HEK293T (cell line): ENCODE results near the gene HAS3.
A peak's percentile ranks its signal among the peaks of the same experiment; 100 is the strongest.
"Not testable (repeated sequence)": the region's sequence is repeated elsewhere in the genome, so short reads cannot be mapped to it uniquely, and the experiment has no call there.

Experiments
- CTCF ChIA-PET: fragments of 350-600 bp; formaldehyde crosslinking; extraction: SDS; loops from one replicate; lab custom pipeline; 2021; ENCODE audit warnings: antibody characterized with exemption, inconsistent platforms; lab: Yijun Ruan, JAX
- POLR2A ChIA-PET: fragments of 350-600 bp; formaldehyde crosslinking; extraction: SDS; loops from one replicate; lab custom pipeline; 2020; ENCODE audit warnings: antibody characterized with exemption, inconsistent platforms; lab: Yijun Ruan, JAX
- DNase-seq: peaks from one replicate; pipeline ENCODE4 v3.0.0; 2012; ENCODE audit warnings: mixed read lengths; ENCODE audit errors: extremely low spot score
- ARNT ChIP-seq: fragments of 450-650 bp; IDR thresholded peaks from 2 replicates; pipeline ENCODE4 v1.6.1; 2017; ENCODE audit warnings: mild to moderate bottlenecking
- BHLHE40 ChIP-seq: fragments of 450-650 bp; IDR thresholded peaks from 2 replicates; pipeline ENCODE4 v1.6.1; 2016; ENCODE audit warnings: mild to moderate bottlenecking, moderate library complexity, borderline replicate concordance
- CTBP1 ChIP-seq: fragments of 450-650 bp; IDR thresholded peaks from 2 replicates; pipeline ENCODE4 v1.6.1; 2016; ENCODE audit warnings: borderline replicate concordance
- ELF4 ChIP-seq: fragments of 450-650 bp; IDR thresholded peaks from 2 replicates; pipeline ENCODE4 v1.6.1; 2017; ENCODE audit warnings: antibody characterized with exemption
- FOXA1 ChIP-seq: fragments of 450-650 bp; IDR thresholded peaks from 2 replicates; pipeline ENCODE4 v1.6.1; 2016; ENCODE audit warnings: mild to moderate bottlenecking
- FOXK2 ChIP-seq: fragments of 450-650 bp; IDR thresholded peaks from 2 replicates; pipeline ENCODE4 v1.6.1; 2016; ENCODE audit warnings: mild to moderate bottlenecking
- FOXM1 ChIP-seq: fragments of 450-650 bp; IDR thresholded peaks from 2 replicates; pipeline ENCODE4 v1.6.1; 2017; ENCODE audit warnings: mild to moderate bottlenecking, borderline replicate concordance
- HDGF ChIP-seq: fragments of 450-650 bp; IDR thresholded peaks from 2 replicates; pipeline ENCODE4 v1.6.1; 2017; ENCODE audit warnings: antibody characterized with exemption, borderline replicate concordance
- L3MBTL2 ChIP-seq: fragments of 450-650 bp; conservative IDR thresholded peaks from 2 replicates; pipeline ENCODE4 v1.6.1; 2016; ENCODE audit warnings: mild to moderate bottlenecking
- LEF1 ChIP-seq: fragments of 450-650 bp; IDR thresholded peaks from 2 replicates; pipeline ENCODE4 v1.6.1; 2017; ENCODE audit warnings: mild to moderate bottlenecking, borderline replicate concordance
- NFRKB ChIP-seq: fragments of 450-650 bp; IDR thresholded peaks from 2 replicates; pipeline ENCODE4 v1.6.1; 2016; ENCODE audit warnings: mild to moderate bottlenecking, moderate library complexity
- PKNOX1 ChIP-seq: fragments of 450-650 bp; IDR thresholded peaks from 2 replicates; pipeline ENCODE4 v1.6.1; 2016
- SP1 ChIP-seq: fragments of 450-650 bp; IDR thresholded peaks from 2 replicates; pipeline ENCODE4 v1.6.1; 2017
- SUZ12 ChIP-seq: fragments of 450-650 bp; IDR thresholded peaks from 2 replicates; pipeline ENCODE4 v1.6.1; 2016; ENCODE audit warnings: mild to moderate bottlenecking
- TARDBP ChIP-seq: fragments of 450-650 bp; IDR thresholded peaks from 2 replicates; pipeline ENCODE4 v1.6.1; 2016
- ZNF384 ChIP-seq: fragments of 450-650 bp; IDR thresholded peaks from 2 replicates; pipeline ENCODE4 v1.6.1; 2016

The HAS3 gene

GRCh38 chr16:69118994-69119393 lies 13.5 kb downstream of the HAS3 start:
- ChIA-PET POLR2A (no interaction called here), CTCF (no interaction called here)
- TF ChIP-seq NFRKB (no peak), L3MBTL2 (no peak), BHLHE40 (no peak), ELF4 (no peak), LEF1 (no peak), HDGF (no peak)
- DNase-seq, result no peak

GRCh38 chr16:69119536-69119935 lies 14.1 kb downstream of the HAS3 start:
- no peak for TF ChIP-seq ARNT
- no peak for TF ChIP-seq SP1
- no peak for TF ChIP-seq PKNOX1
- TF ChIP-seq ELF4, result no peak
- TF ChIP-seq NFRKB, result no peak
- no peak for TF ChIP-seq CTBP1
- no peak for TF ChIP-seq LEF1
- no peak for TF ChIP-seq FOXA1
- no peak for TF ChIP-seq FOXM1
- TF ChIP-seq TARDBP, result no peak
- TF ChIP-seq L3MBTL2, result no peak
- TF ChIP-seq BHLHE40, result no peak
- POLR2A ChIA-PET, result no interaction called here

GRCh38 chr16:69120096-69120664 lies 14.7 kb downstream of the HAS3 start:
- POLR2A ChIA-PET, result interaction anchor here (0.5 kb wide), 1 partner anchor 87 kb away, joined by 4 read pairs; no protein-coding TSS in a partner anchor
- CTCF ChIA-PET, result no interaction called here
- no peak for DNase-seq
- no peak for TF ChIP-seq ZNF384
- TF ChIP-seq FOXM1, result no peak
- no peak for TF ChIP-seq PKNOX1
- TF ChIP-seq ARNT, result no peak
- TF ChIP-seq L3MBTL2, result no peak
- no peak for TF ChIP-seq BHLHE40

More at GRCh38 chr16:69119536-69119935, 14.1 kb downstream of the HAS3 start:
- CTCF ChIA-PET, result no interaction called here
- DNase-seq, result no peak

GRCh38 chr16:69123910-69124309 lies 18.5 kb downstream of the HAS3 start:
- POLR2A ChIA-PET, result interaction anchor here (0.6 to 1.8 kb wide), 3 partner anchors 9 to 588 kb away, joined by 3 to 6 read pairs (median 4); partner anchors contain the start of gene UTP4
- TF ChIP-seq ZNF384 (peak; percentile 98), ELF4 (no peak), FOXA1 (no peak), LEF1 (no peak), SP1 (no peak), L3MBTL2 (no peak), PKNOX1 (no peak), BHLHE40 (no peak)
- peak; percentile 58 for DNase-seq
- CTCF ChIA-PET, result interaction anchor here (0.7 to 4.2 kb wide), 7 partner anchors 11 to 276 kb away, joined by 4 to 26 read pairs (median 6); partner anchors contain the start of gene HAS3

GRCh38 chr16:69124406-69124805 lies 19.0 kb downstream of the HAS3 start:
- not testable (repeated sequence) for DNase-seq
- POLR2A ChIA-PET, result interaction anchor here (0.6 to 1.8 kb wide), 4 partner anchors 8 to 589 kb away, joined by 3 to 6 read pairs (median 4); partner anchors contain the start of gene UTP4

GRCh38 chr16:69124961-69125360 lies 19.5 kb downstream of the HAS3 start:
- ChIA-PET POLR2A (interaction anchor here (0.9 kb wide), 1 partner anchor 281 kb away, joined by 3 read pairs; no protein-coding TSS in a partner anchor), CTCF (interaction anchor here (0.6 to 4.2 kb wide), 4 partner anchors 12 to 596 kb away, joined by 3 to 26 read pairs (median 5); no protein-coding TSS in a partner anchor)
- not testable (repeated sequence) for DNase-seq

More at GRCh38 chr16:69124406-69124805, 19.0 kb downstream of the HAS3 start:
- CTCF ChIA-PET, result interaction anchor here (0.7 to 4.2 kb wide), 4 partner anchors 11 to 270 kb away, joined by 5 to 26 read pairs (median 8); no protein-coding TSS in a partner anchor

- no peak for TF ChIP-seq FOXK2
- TF ChIP-seq FOXM1, result no peak
- TF ChIP-seq SP1, result no peak
- TF ChIP-seq BHLHE40, result no peak
- TF ChIP-seq PKNOX1, result no peak
- no peak for TF ChIP-seq ARNT
- no peak for TF ChIP-seq LEF1
- TF ChIP-seq L3MBTL2, result no peak
- no peak for TF ChIP-seq CTBP1
- no peak for TF ChIP-seq SUZ12
- no peak for TF ChIP-seq FOXA1
- TF ChIP-seq TARDBP, result no peak
- TF ChIP-seq ELF4, result no peak
- TF ChIP-seq HDGF, result no peak
- TF ChIP-seq NFRKB, result no peak
- no peak for TF ChIP-seq ZNF384
- ChIA-PET CTCF (interaction anchor here (1.1 kb wide), 1 partner anchor 597 kb away, joined by 3 read pairs; no protein-coding TSS in a partner anchor), POLR2A (no interaction called here)
- no peak for DNase-seq
These were observed 20.8 kb downstream of the HAS3 start for GRCh38 chr16:69126221-69126620.

- POLR2A ChIA-PET, DNase-seq: not testable (repeated sequence)
- CTCF ChIA-PET, result interaction anchor here (0.6 kb wide), 1 partner anchor 254 kb away, joined by 4 read pairs; no protein-coding TSS in a partner anchor
These were observed 21.3 kb downstream of the HAS3 start for GRCh38 chr16:69126801-69127200.
